Measurements from ENCODE around the gene POU2AF2.
A peak's percentile ranks its signal among the peaks of the same experiment; 100 is the strongest.

The POU2AF2 gene

GRCh38 chr11:111296196-111296595 is 50.7 kb downstream of the POU2AF2 start:
- TF ChIP-seq, protein P1, sequence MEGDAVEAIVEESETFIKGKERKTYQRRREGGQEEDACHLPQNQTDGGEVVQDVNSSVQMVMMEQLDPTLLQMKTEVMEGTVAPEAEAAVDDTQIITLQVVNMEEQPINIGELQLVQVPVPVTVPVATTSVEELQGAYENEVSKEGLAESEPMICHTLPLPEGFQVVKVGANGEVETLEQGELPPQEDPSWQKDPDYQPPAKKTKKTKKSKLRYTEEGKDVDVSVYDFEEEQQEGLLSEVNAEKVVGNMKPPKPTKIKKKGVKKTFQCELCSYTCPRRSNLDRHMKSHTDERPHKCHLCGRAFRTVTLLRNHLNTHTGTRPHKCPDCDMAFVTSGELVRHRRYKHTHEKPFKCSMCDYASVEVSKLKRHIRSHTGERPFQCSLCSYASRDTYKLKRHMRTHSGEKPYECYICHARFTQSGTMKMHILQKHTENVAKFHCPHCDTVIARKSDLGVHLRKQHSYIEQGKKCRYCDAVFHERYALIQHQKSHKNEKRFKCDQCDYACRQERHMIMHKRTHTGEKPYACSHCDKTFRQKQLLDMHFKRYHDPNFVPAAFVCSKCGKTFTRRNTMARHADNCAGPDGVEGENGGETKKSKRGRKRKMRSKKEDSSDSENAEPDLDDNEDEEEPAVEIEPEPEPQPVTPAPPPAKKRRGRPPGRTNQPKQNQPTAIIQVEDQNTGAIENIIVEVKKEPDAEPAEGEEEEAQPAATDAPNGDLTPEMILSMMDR (IDR thresholded peaks at IDR 0.05; ENCODE audit: insufficient read depth, low read depth, low read length, missing control alignments) = no peak
- DNase-seq (ENCODE audit: low read depth) = no peak
- H3K4me3 ChIP-seq (ENCODE audit: low read depth, low read length) = no peak overlapping the region

- TF ChIP-seq, protein P1 (IDR thresholded peaks at IDR 0.05; ENCODE audit: insufficient read depth, low read depth, low read length, missing control alignments) = no peak
- no peak for DNase-seq (ENCODE audit: low read depth)
- no peak overlapping the region for H3K4me3 ChIP-seq (ENCODE audit: low read depth, low read length)
These were observed 52.2 kb downstream of the POU2AF2 start for GRCh38 chr11:111297696-111298095.

DNA sequence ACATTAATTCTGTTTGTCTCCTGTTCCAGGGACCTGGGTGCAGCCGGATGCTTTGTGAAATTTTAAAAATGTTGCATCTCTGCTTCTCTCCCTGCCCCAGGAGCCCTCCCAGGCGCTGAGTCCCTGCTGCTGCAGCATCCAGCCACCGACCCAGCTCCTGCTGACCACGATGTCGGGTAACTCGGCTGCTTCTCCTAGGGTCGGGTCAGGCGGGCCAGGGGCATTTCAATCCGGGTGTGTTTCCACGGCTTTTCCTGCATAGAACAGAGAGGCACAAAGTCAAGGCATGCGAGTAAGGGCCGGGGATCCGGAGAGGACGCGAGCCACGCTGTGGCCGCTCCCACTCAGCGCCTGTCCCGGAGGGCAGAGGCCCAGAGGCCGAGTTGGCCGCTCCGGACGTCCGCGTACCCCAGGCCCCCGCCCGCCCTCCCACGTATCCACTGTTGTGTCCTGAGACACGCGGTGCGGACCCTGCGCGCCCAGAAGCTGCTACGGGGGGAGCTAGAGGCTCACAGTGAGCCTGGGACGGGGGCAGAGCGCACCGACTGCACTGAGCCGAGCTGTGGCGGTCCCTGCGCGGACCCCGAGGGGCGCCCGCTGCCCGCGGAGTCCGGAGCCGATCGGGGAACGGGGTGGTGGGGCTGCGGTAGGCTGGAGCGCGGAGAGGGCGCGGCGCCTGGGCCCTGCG is 53.0 kb downstream of the POU2AF2 start, which contains the start of gene POU2AF3:
TSS of gene POU2AF3 (plus strand) at position 134 of the 688 bp plus-strand sequence. CDS start at position 170, 36 bp downstream.
- DNase-seq (ENCODE audit: low read depth) = no peak
- TF ChIP-seq, protein P1 (IDR thresholded peaks at IDR 0.05; ENCODE audit: insufficient read depth, low read depth, low read length, missing control alignments) = no peak
- peak within 1 kb of the TSS; percentile 63 for H3K4me3 ChIP-seq (ENCODE audit: low read depth, low read length)

GRCh38 chr11:111299101-111300026 is 53.8 kb downstream of the POU2AF2 start:
- peak overlapping the region; percentile 63 for H3K4me3 ChIP-seq (ENCODE audit: low read depth, low read length)
- TF ChIP-seq, protein P1 (IDR thresholded peaks at IDR 0.05; ENCODE audit: insufficient read depth, low read depth, low read length, missing control alignments) = peak; percentile 52
- peak; percentile 35 for DNase-seq (ENCODE audit: low read depth)

- no peak for DNase-seq (ENCODE audit: low read depth)
- TF ChIP-seq, protein P1 (IDR thresholded peaks at IDR 0.05; ENCODE audit: insufficient read depth, low read depth, low read length, missing control alignments) = no peak
- no peak overlapping the region for H3K4me3 ChIP-seq (ENCODE audit: low read depth, low read length)
These were observed 55.0 kb downstream of the POU2AF2 start for GRCh38 chr11:111300569-111300968.

DNA sequence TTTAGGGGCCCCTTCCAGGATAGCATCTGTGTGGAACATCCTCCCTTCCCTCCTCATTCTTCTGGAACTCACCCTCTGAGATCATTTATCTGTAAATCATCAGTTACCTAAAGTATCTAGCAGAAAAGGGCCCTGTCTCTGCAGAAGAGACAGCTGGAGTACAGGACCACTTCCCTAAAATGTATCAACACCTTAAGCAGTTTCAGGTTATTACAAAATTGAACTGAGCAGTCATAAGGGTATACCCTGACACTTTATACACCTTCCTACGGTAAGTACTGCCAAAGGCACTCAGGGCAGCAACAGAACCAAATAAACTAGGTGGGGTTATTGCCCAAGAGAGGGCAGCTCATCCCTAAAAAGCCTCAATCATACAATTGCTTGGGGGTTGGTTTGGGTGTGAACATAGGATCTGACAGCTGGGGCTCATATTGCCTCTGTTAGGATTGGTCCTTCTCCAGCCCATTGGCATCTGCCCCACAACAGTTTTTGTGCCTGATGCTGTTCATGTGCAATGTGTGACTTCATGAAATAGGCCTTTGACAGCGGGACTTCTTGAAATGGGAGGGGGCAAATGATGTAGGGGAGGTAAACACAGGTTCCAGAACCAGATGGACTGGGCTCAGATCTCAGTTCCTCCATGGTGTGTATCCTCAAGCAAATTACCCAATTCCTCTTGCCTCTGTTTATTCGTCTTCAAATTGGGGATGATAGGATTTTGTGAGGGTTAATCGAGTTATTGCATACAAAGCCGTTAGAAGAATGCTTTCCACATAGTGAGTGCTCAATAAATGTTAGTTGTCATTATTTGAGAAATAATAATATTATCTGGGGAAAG is 55.7 kb downstream of the POU2AF2 start:
- no peak for DNase-seq (ENCODE audit: low read depth)
- TF ChIP-seq, protein P1 (IDR thresholded peaks at IDR 0.05; ENCODE audit: insufficient read depth, low read depth, low read length, missing control alignments) = no peak
- H3K4me3 ChIP-seq (ENCODE audit: low read depth, low read length) = no peak overlapping the region
